ENCODE results near the gene ZMIZ1.

DNA sequence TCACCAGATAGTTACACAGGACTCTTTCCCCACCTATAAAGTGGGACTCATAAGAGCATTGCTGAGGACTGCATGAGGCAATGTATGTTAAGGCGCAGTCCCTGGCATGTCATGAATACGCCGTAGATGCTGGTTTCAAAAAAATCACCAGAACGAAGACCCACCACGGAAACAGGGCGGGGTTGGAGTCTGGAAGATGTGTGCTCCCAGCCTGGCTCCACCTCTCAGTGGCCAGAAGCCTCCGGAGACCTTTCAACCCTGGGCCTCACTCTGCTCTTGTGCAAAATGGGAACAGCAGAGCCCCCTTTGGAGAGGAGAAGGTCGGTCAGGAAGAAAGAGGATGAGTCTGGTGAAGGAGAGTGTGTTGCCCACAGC, 12.4 kb upstream of the ZMIZ1 start:
- TF ChIP-seq, protein P1, sequence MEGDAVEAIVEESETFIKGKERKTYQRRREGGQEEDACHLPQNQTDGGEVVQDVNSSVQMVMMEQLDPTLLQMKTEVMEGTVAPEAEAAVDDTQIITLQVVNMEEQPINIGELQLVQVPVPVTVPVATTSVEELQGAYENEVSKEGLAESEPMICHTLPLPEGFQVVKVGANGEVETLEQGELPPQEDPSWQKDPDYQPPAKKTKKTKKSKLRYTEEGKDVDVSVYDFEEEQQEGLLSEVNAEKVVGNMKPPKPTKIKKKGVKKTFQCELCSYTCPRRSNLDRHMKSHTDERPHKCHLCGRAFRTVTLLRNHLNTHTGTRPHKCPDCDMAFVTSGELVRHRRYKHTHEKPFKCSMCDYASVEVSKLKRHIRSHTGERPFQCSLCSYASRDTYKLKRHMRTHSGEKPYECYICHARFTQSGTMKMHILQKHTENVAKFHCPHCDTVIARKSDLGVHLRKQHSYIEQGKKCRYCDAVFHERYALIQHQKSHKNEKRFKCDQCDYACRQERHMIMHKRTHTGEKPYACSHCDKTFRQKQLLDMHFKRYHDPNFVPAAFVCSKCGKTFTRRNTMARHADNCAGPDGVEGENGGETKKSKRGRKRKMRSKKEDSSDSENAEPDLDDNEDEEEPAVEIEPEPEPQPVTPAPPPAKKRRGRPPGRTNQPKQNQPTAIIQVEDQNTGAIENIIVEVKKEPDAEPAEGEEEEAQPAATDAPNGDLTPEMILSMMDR (conservative IDR thresholded peaks at IDR 0.05; ENCODE audit: low read length) = no peak
- TF ChIP-seq EZH2phosphoT487 (IDR thresholded peaks at IDR 0.05; ENCODE audit: borderline replicate concordance) = no peak

Data from Loucy (cell line).